Activated CD8-positive, alpha-beta memory T cell treated with anti-CD3 and anti-CD28 coated beads for 4 hours (primary cell): Measurements from ENCODE around the gene PRSS53.
A peak's percentile ranks its signal among the peaks of the same experiment; 100 is the strongest.

Experiments used
- DNase-seq, 2 donors: peaks; one replicate each; pipeline ENCODE4 v3.0.0-alpha.2; 2020; ENCODE audit warnings: low read depth in 2 of 2

Gene PRSS53

GRCh38 chr16:31077592-31078396 is 10.9 kb downstream of the PRSS53 start:
- no peak for DNase-seq

- DNase-seq, result no peak
Measured at GRCh38 chr16:31077024-31077423, 11.7 kb downstream of the PRSS53 start.

GRCh38 chr16:31076319-31076718 is 12.4 kb downstream of the PRSS53 start:
- no peak for DNase-seq

DNA sequence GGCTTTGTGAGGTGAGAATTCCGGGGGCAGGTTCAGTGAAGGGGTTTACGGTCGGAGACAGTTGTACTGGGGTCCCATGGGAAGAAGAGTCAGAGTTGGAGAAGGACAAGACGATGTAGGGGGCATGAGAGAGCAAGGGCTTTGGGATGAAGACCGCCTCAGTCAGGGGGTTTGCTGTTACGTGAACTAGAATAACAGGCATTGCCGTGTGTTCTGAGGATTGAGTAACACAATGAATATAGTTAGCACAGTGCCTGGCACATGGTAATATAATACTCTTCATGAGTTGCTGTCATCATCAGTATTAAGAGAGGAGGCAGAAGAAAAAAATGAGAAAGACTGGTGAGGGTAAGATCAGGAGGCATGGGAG is 13.9 kb downstream of the PRSS53 start:
- no peak for DNase-seq

- DNase-seq, result peak; percentile 96 to 99
Measured at GRCh38 chr16:31073970-31074813, 14.6 kb downstream of the PRSS53 start, which contains the start of the genes ZNF646 and ZNF668. ZNF646 (plus strand) TSS chr16:31074422; CDS start chr16:31076325, 1,903 bp downstream. ZNF668 (minus strand) TSS chr16:31074240; CDS start chr16:31064459, 9,781 bp downstream.

DNA sequence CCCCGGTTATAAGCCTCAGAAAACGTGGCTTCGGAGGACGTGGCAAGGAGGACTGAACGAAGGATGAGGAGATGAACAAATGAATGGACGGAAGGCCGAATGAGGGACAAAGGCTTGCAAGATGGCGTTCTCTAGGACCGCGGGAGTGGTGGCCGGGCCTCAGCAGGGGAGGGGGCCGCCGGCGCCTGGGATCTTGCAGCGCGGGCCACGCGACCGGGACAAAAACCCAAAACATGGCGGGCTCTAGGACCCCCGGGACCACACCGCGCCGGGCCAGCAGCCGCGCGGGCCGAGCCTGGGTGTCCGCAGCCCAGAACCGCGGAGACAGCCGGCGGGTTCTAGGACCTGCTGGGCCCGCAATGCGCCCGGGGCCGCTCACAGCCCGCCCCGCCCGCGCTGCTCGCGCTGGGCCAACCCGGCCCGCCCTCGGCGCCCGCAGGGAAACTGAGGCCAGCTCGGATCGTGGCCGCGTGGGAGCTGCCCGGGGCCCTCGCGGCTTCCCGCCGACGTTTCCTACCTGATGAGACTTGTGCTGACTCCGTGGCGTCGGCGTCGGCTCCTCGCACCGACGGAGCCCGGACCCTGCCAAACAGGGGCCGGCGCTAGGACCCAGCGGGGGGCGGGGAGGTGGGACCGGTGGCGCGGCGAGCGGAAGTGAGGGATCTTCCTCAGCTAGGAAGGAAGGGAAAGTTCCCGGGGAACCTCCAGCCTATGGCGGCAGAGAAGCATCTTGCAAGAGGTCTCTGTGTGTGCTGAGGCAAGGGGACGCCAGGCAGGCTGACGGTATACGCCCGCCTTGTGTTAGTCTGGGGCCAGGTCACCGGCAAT is 15.4 kb downstream of the PRSS53 start:
- DNase-seq, result peak; percentile 69 to 74

DNA sequence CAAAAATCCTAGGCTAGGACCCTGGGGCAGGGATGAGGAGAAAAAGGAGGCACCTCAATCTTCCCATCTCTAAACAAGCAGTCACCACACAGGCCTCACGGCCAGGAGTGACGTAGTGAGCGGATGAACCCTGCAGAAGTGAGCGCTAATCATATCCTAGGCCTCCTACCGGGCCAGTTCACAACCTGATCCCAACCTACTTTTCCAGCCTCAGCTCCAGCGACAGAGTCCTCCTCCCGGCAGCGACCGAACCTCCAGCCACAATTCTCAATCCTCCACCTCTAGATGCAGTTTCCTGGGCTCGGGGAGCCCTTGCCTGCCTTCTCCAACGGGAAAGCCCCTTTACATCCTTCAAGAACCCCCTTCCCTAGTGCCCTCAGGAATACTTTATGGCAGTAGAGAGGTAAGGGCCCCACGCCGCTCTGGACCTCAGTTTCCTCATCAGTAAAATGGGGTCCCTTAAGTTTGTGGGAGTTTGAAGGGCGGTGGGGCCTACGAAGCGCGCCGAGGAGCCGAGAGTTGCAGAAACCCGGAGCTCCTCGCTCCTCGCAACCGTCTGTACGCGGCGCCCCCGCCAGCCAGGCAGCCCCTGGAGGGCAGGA is 16.1 kb downstream of the PRSS53 start:
- no peak for DNase-seq

GRCh38 chr16:31071861-31072260 is 16.9 kb downstream of the PRSS53 start:
- no peak for DNase-seq

DNA sequence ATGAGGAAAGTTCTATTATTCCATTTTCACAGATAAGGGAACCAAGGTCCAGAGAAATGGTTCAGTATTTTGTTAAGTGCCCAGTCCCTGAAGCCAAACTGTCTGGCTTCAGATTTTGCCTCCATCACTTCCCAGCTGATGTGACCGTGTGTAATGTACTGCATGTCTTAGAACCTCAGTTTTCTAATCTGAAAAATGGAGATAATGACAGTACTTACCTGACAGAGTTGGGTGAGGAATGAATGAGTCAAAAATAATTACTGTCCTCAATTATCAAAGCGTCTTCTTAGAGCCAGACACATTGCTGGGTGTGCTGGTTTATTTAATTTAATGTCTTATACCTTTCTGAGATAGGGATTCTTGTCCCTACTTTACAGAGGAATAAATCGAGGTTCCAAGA is 21.4 kb downstream of the PRSS53 start:
- no peak for DNase-seq

DNA sequence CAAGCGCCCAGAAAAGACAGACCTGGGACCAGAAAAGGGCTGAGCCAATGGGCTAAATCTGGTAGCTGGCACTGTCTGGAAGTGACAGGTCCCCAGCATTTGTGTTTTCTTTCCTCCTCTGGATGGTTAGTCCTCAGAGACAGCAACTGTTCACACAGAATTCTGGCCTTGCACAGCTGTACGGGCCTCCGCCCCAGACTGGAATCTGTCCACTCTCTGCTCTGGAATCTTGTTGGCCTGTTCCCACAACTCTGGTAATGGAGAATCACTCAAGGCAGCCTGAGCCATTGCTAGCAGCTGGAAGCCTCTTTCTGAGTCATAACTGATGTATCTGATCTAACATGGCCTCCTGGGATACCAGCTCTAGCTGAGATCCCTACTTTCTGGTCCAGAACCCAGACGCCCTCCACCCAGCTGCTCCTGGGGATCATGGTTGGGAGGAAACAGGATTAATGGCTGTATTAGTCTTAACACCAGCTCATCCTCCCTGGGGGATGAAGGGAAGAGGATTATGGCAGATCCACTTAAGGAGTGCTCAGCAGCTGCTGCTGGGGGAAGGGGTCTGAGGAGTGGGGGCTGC is 23.8 kb downstream of the PRSS53 start:
- no peak for DNase-seq

DNA sequence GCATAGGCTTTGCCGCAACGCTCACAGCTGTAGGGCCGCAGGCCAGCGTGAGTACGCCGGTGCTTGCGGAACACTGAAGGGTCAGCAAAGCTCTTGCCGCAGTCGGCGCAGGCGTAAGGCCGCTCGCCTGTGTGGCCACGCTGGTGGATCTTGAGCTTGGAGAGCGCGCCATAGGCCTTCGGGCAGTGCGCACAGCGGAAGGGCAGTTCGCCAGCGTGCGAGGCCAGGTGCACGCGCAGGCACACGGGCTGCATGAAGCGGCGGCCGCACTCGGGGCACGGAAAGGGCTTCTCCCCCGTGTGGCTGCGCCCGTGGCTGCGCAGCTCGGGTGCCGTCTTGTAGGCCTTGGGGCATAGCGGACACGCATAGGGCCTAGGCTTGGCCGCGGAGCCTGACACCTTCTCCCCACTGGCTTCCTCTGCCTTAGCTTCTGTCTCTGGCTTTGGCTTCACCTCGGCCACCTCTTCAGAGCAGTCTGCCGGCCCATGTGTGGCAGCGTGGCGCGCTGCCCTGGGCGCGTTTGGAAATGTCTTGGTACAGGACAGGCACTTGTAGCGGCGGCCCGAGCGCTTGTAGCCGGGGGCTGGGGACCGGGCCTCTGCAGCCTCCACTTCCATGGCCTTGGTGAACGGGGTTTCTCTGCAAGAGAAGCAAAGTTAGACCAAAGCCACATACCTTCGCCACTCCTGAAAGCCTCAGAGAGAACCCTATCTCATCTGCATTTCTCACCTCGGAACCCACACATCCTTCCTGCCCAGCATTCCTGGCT is 24.7 kb downstream of the PRSS53 start:
- DNase-seq, result no peak

DNA sequence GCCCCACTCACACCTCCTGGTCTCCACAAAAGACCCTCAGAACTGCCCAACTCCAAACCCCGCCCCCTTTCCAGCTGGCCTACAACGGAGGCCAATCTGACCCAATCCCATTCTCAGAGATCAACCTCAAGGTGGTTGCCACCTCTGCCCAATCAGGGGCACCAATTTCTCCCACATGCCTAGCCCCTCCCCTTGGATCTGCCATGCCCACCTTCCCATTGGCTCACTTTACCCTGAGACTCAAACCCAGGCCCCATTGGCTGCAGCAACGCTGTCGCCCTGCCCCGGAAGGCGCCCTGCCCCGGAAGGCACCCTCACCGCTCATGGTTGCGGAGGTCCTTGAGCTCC is 25.3 kb downstream of the PRSS53 start:
- no peak for DNase-seq

GRCh38 chr16:31061813-31062440 is 26.8 kb downstream of the PRSS53 start:
- DNase-seq, result no peak

DNA sequence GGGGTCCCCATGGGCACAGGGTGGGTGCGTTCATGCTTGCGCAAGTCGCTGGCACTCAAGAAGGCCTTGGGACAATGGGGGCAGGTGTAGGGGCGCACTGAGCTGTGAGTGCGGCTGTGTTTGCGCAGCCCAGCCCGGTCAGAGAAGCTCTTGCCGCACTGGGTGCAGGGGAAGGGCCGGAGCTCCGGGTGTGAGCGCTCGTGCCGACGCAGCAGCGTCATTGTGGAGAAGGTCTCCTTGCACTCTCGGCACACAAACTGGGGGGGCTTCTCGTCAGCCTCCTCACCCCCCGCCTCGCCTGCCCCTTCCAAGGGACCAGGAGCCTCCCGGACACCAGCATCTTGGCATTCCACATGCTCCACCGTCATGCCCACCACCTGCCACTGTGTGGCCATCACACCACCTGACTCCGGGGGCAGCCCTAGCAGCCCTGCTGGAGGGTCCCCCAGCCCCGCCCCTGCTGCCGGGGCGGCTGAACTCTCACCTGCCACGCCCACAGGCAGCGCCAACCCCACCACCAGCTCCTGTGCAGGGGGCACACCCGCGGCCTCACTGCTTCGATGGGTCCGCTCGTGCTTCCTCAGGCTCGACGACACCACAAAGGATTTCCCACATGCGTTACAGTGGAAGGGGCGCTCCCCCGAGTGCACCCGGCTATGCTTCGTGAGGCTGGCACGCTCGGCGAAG is 27.5 kb downstream of the PRSS53 start:
- DNase-seq, result no peak

GRCh38 chr16:31055613-31056012 is 33.1 kb downstream of the PRSS53 start:
- DNase-seq, result no peak

GRCh38 chr16:31052114-31052513 is 36.6 kb downstream of the PRSS53 start:
- DNase-seq, result no peak

- DNase-seq, result no peak
Measured at GRCh38 chr16:31050280-31051030, 38.3 kb downstream of the PRSS53 start.

DNA sequence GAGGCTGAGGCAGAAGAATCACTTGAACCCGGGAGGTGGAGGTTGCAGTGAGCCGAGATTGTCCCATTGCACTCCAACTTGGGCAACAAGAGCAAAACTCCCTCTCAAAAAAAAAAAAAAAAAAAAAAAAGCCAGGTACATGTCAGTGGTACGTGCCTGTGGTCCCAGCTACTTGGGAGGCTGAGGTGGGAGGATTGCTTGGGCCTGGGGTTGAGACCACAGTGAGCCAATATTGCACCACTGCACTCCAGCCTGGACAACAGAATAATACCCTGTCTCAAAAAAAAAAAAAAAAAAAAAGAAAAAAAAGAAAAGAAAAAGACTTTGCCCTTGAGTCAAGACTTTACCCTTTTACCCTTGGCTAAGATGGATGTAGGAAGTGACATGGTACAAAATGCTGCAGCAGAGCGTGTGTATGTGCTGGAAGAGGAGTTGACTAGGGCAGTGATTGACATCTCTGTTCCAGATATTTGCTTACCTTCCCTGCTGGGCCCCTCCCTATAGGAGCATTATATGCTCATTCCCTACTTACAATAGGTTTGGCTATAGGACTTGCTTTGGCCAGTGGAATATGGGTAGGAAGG is 44.8 kb downstream of the PRSS53 start:
- no peak for DNase-seq
